Rectal smooth muscle tissue (tissue), 1 donor: ENCODE measurements around the gene R3HDM2.

Experiments used
- H3K27ac ChIP-seq: one replicate; pipeline ENCODE4 v1.7.0; 2013; ENCODE audit warnings: low read depth, low read length, inconsistent platforms
- H3K27me3 ChIP-seq: one replicate; pipeline ENCODE4 v1.7.0; 2013; ENCODE audit warnings: low read length; ENCODE audit not compliant: control insufficient read depth, insufficient read depth
- H3K36me3 ChIP-seq: one replicate; pipeline ENCODE4 v1.7.0; 2013; ENCODE audit warnings: low read length; ENCODE audit not compliant: control insufficient read depth, insufficient read depth
- H3K4me1 ChIP-seq: one replicate; pipeline ENCODE4 v1.7.0; 2013; ENCODE audit warnings: low read length; ENCODE audit not compliant: control insufficient read depth, insufficient read depth
- H3K4me3 ChIP-seq: one replicate; pipeline ENCODE4 v1.7.0; 2013; ENCODE audit warnings: low read length
- H3K9ac ChIP-seq: one replicate; pipeline ENCODE4 v1.7.0; 2013; ENCODE audit warnings: low read length

R3HDM2 gene

GRCh38 chr12:57223191-57224165 is 207.4 kb downstream of the R3HDM2 start:
- H3K4me3 ChIP-seq: no peak overlapping the region
- no peak overlapping the region for H3K27ac ChIP-seq
- no peaks in the 10 kb centered on the region for H3K4me1 ChIP-seq
- H3K27me3 ChIP-seq: peaks cover 68% of the 10 kb centered on the region
- no peak overlapping the region for H3K9ac ChIP-seq
- H3K36me3 ChIP-seq: no peaks in the 10 kb centered on the region

DNA sequence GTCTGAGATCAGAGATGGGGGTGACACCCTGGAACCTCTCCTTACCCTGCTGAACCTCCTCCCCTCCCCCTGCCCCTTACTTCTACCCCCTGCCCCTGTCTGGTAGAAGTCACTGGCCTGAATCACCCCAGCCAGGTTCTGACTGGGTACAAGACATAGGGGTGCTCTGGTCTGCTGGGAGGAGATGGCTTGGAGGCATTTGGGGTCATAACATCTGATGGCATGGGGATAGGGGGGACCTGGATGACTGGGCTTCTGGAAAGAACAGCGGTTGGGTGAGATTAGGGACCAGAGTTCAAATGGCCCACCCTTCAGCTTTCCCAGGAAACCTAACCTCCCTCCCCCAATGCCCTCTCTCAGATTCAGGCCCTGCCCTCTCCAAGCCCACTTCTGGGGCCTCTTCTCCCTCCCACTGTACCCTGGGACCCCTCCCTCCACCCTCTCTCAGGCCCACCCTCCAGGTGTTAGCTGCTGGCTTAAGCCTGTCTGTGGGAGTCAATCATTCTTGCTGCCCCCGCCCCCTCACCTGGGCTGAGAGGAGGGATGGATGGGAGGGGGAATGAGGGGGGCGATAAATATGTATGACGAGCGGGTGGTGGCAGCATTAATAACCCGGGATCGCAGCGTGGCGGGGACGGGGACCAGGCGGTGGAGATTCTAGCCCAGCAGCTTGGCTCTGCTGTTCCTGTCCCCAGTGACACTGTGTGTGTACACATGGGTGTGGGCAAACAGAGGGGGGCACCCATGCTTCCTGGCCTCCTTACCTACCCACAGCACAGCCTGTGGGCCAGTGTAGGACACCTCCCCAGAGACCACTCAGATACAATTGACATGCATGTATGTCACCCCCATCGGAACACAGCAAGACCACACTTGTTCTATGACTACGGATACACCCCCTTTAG is 208.3 kb downstream of the R3HDM2 start:
- no peak overlapping the region for H3K4me3 ChIP-seq
- H3K4me1 ChIP-seq: no peaks in the 10 kb centered on the region
- H3K27me3 ChIP-seq: peaks cover 77% of the 10 kb centered on the region
- H3K27ac ChIP-seq: no peak overlapping the region
- no peak overlapping the region for H3K9ac ChIP-seq
- H3K36me3 ChIP-seq: no peaks in the 10 kb centered on the region

- Histone ChIP-seq H3K27me3 (peaks cover 81% of the 10 kb centered on the region), H3K4me1 (no peaks in the 10 kb centered on the region), H3K36me3 (no peaks in the 10 kb centered on the region), H3K4me3 (no peak overlapping the region), H3K9ac (no peak overlapping the region), H3K27ac (no peak overlapping the region)
Measured at GRCh38 chr12:57221169-57221917, 209.5 kb downstream of the R3HDM2 start.

DNA sequence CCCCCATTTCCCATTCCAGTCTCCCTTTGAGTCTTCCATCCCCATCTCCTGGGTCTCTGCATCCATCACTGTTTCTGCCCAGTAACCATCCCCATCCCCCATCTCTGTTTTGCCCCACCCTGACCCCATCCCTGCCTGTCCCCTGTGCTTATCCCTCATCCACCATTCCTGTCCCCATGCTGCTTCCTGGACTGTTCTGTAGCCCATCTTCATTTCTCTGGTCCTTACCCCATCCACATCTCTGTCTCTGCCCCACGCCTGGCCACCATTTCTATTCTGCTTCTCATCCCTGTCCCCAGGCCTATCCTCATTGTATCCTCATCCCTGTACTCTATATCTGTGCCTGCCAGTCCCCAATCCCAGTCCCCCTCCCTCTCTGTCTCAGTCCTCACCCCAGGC is 210.1 kb downstream of the R3HDM2 start:
- H3K36me3 ChIP-seq: no peaks in the 10 kb centered on the region
- no peak overlapping the region for H3K9ac ChIP-seq
- peaks cover 81% of the 10 kb centered on the region for H3K27me3 ChIP-seq
- H3K4me3 ChIP-seq: no peak overlapping the region
- H3K27ac ChIP-seq: no peak overlapping the region
- no peaks in the 10 kb centered on the region for H3K4me1 ChIP-seq

DNA sequence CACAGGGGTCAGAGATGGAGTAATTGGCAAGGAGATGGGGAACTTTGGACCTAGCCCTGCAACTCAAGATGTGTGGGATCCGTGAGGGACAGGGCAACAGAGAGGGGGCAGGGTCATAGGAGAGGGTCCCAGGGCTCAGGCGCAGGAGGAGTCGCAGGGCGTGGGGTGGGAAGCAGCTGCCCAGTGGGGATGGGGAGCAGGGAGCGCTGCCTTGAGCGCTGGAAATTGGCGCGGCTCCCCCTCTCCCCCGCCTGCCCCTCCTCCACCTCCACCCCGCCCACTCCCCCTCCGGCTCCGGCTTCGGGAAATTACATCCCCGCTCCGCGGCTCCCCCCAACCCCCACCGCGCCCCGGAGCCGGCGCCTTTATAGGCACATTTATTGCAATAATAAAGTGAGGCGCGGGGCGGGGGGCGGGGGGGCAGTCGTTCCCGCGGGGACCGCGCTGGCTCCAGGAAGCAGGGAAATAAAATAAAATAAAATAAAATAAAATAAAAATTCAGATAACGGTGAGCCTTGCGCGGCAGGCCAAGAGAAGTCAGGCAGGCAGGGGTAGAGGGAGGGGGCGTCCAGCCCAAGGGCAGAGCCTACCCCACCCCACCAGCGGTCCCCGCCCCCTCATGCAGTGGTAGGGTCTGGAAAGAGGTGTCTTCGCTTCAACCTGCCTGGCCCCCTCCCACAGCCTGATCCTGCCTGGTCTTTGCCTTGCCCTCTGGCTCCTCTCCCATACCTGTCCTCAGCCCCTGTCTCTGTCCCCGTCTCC is 210.7 kb downstream of the R3HDM2 start:
- H3K36me3 ChIP-seq: no peaks in the 10 kb centered on the region
- H3K9ac ChIP-seq: no peak overlapping the region
- H3K4me1 ChIP-seq: no peaks in the 10 kb centered on the region
- H3K27ac ChIP-seq: no peak overlapping the region
- H3K4me3 ChIP-seq: no peak overlapping the region
- peaks cover 83% of the 10 kb centered on the region for H3K27me3 ChIP-seq

DNA sequence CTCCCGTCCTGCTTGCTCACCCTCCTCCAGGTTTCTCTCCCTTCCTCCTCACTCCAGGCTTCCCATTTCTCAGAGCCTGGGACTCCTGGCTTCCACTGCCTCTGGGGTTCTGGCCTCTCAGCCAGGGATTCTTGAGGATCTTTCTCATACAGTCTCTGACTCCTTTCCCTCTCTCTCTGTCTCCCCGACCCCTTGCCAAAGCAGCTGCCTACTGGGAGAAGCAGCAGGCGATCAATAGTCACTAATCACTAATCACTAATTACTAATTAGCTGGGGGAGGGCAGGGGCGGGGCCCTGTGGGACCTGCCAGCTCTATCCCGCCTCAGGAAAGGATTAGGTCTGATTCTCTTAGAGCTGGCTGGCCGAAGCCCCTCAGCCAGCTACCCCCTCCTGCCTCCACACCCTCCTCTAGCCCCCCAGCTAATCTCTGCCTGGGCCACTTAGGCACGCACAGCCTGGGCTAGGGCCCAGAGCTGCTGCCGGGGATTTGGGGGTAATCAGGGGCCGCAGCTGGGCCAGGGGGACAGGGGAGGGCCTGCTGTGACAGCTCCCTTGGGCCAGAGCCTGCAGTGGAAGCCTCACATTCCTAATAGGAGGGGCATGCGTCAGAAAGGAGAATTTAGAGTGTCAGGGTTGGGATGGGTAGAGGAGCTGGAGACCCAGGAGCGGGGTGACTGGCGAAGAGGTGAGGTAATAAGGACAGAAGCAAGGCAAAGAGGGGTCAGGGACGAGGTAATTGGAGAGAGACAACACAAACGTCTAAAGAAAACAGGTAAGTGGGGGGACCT is 211.4 kb downstream of the R3HDM2 start:
- no peak overlapping the region for H3K9ac ChIP-seq
- H3K4me1 ChIP-seq: no peaks in the 10 kb centered on the region
- peaks cover 84% of the 10 kb centered on the region for H3K27me3 ChIP-seq
- H3K4me3 ChIP-seq: no peak overlapping the region
- no peak overlapping the region for H3K27ac ChIP-seq
- no peaks in the 10 kb centered on the region for H3K36me3 ChIP-seq

- Histone ChIP-seq H3K36me3 (no peaks in the 10 kb centered on the region), H3K4me1 (no peaks in the 10 kb centered on the region), H3K4me3 (no peak overlapping the region), H3K27me3 (peaks cover 76% of the 10 kb centered on the region), H3K27ac (no peak overlapping the region), H3K9ac (no peak overlapping the region)
Measured at GRCh38 chr12:57218030-57218853, 212.6 kb downstream of the R3HDM2 start.

- no peaks in the 10 kb centered on the region for H3K36me3 ChIP-seq
- H3K9ac ChIP-seq: no peak overlapping the region
- H3K4me1 ChIP-seq: no peaks in the 10 kb centered on the region
- H3K27me3 ChIP-seq: peaks cover 67% of the 10 kb centered on the region
- no peak overlapping the region for H3K27ac ChIP-seq
- peak overlapping the region; percentile 58 for H3K4me3 ChIP-seq
Measured at GRCh38 chr12:57216921-57217879, 213.6 kb downstream of the R3HDM2 start.

GRCh38 chr12:57216014-57216911 is 214.6 kb downstream of the R3HDM2 start, which contains the start of gene NXPH4:
Gene NXPH4 (plus strand): TSS chr12:57216794. CDS start chr12:57216970, 176 bp downstream.
- Histone ChIP-seq H3K9ac (no peak within 1 kb of the TSS), H3K4me3 (peak within 1 kb of the TSS; percentile 58), H3K27me3 (peaks cover 57% of the 10 kb centered on the region)

More at GRCh38 chr12:57216014-57216911, 214.6 kb downstream of the R3HDM2 start, which contains the start of gene NXPH4:
- H3K27ac ChIP-seq: no peak within 1 kb of the TSS
- no peaks in the 10 kb centered on the region for H3K36me3 ChIP-seq
- H3K4me1 ChIP-seq: no peaks in the 10 kb centered on the region
